DOHH2 (cell line): Measurements from ENCODE around the gene RBCK1.

Source experiments
- EZH2phosphoT487 ChIP-seq: fragments of 200-600 bp; sonication (generic); IDR thresholded peaks from 2 replicates; pipeline ENCODE4 v1.6.1; 2017; ENCODE audit warnings: borderline replicate concordance, mild to moderate bottlenecking, antibody characterized with exemption, low read length, moderate library complexity, mixed read lengths
- TF ChIP-seq, protein P1 (sequence below): fragments of 200-600 bp; sonication (generic); IDR thresholded peaks from one replicate; pipeline ENCODE4 v1.5.1; 2014; ENCODE audit warnings: antibody characterized with exemption, mild to moderate bottlenecking, low read depth, low read length; ENCODE audit not compliant: poor library complexity, severe bottlenecking

- TF ChIP-seq, protein P1, sequence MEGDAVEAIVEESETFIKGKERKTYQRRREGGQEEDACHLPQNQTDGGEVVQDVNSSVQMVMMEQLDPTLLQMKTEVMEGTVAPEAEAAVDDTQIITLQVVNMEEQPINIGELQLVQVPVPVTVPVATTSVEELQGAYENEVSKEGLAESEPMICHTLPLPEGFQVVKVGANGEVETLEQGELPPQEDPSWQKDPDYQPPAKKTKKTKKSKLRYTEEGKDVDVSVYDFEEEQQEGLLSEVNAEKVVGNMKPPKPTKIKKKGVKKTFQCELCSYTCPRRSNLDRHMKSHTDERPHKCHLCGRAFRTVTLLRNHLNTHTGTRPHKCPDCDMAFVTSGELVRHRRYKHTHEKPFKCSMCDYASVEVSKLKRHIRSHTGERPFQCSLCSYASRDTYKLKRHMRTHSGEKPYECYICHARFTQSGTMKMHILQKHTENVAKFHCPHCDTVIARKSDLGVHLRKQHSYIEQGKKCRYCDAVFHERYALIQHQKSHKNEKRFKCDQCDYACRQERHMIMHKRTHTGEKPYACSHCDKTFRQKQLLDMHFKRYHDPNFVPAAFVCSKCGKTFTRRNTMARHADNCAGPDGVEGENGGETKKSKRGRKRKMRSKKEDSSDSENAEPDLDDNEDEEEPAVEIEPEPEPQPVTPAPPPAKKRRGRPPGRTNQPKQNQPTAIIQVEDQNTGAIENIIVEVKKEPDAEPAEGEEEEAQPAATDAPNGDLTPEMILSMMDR: peak; percentile 68
- no peak for TF ChIP-seq EZH2phosphoT487
These were observed 70.9 kb downstream of the RBCK1 start for GRCh38 chr20:478949-479429.
